ENCODE results near the gene KCND3. TPM values are rescaled to one million over a fixed set of nuclear protein-coding genes. Genes with fewer than 3 reads are reported as not detected.

Gene KCND3
- total RNA-seq, 1 experiment from 2014 or later = not detected

GRCh38 chr1:111784273-111784901 is 205.1 kb downstream of the KCND3 start:
- no peak overlapping the region for H2AFZ ChIP-seq
- ChIA-PET POLR2A (ENCODE audit: unreplicated experiment) (no interaction called here), CTCF (no interaction called here)
- intact Hi-C loops (cut with micrococcal nuclease; ENCODE audit: unreplicated experiment) = no loop called here
- no peak for DNase-seq
- H3K4me1 ChIP-seq (replicated peaks; ENCODE audit: insufficient read depth) = no peaks in the 10 kb centered on the region
- no peak overlapping the region for H3K27ac ChIP-seq
- H4K20me1 ChIP-seq (ENCODE audit: insufficient read depth) = no peaks in the 10 kb centered on the region
- H3K4me2 ChIP-seq = no peak overlapping the region
- H3K4me3 ChIP-seq = no peak overlapping the region
- no TSS peak for BruUV-seq (replicated peaks)
- H3F3A ChIP-seq (ENCODE audit: insufficient read depth, low read depth) = no peaks in the 10 kb centered on the region
- H3K79me2 ChIP-seq (ENCODE audit: low read depth) = no peaks in the 10 kb centered on the region
- H3K9me3 ChIP-seq (ENCODE audit: insufficient read depth, low read depth) = no peaks in the 10 kb centered on the region
- TF ChIP-seq CTCF (conservative IDR thresholded peaks at IDR 0.05) (no peak), EZH2 (IDR thresholded peaks at IDR 0.05; ENCODE audit: low read depth) (no peak)
- H3K9me2 ChIP-seq (ENCODE audit: insufficient read depth) = no peaks in the 10 kb centered on the region
- H3K27me3 ChIP-seq (ENCODE audit: insufficient read depth, low read depth) = peaks cover 93% of the 10 kb centered on the region
- no peaks in the 10 kb centered on the region for H3K36me3 ChIP-seq (ENCODE audit: low read depth)

- Histone ChIP-seq H2AFZ (no peak overlapping the region), H3K27ac (no peak overlapping the region), H3K27me3 (ENCODE audit: insufficient read depth, low read depth) (peaks cover 80% of the 10 kb centered on the region), H3K9me3 (ENCODE audit: insufficient read depth, low read depth) (no peaks in the 10 kb centered on the region), H3K36me3 (ENCODE audit: low read depth) (no peaks in the 10 kb centered on the region), H3K4me1 (replicated peaks; ENCODE audit: insufficient read depth) (no peaks in the 10 kb centered on the region), H3F3A (ENCODE audit: insufficient read depth, low read depth) (no peaks in the 10 kb centered on the region), H3K79me2 (ENCODE audit: low read depth) (no peaks in the 10 kb centered on the region), H3K4me2 (no peak overlapping the region), H3K4me3 (no peak overlapping the region), H4K20me1 (ENCODE audit: insufficient read depth) (no peaks in the 10 kb centered on the region), H3K9me2 (ENCODE audit: insufficient read depth) (no peaks in the 10 kb centered on the region)
- no TSS peak for BruUV-seq (replicated peaks)
- no peak for DNase-seq
- ChIA-PET POLR2A (ENCODE audit: unreplicated experiment) (no interaction called here), CTCF (no interaction called here)
- TF ChIP-seq EZH2 (IDR thresholded peaks at IDR 0.05; ENCODE audit: low read depth) (no peak), CTCF (conservative IDR thresholded peaks at IDR 0.05) (no peak)
- intact Hi-C loops (cut with micrococcal nuclease; ENCODE audit: unreplicated experiment) = no loop called here
Measured at GRCh38 chr1:111779546-111779945, 209.9 kb downstream of the KCND3 start.

GRCh38 chr1:111778541-111779051 is 210.9 kb downstream of the KCND3 start:
- POLR2A ChIA-PET (ENCODE audit: unreplicated experiment) = no interaction called here
- intact Hi-C loops (cut with micrococcal nuclease; ENCODE audit: unreplicated experiment) = no loop called here
- CTCF ChIA-PET = no interaction called here
- Histone ChIP-seq H4K20me1 (ENCODE audit: insufficient read depth) (no peaks in the 10 kb centered on the region), H3K9me2 (ENCODE audit: insufficient read depth) (no peaks in the 10 kb centered on the region), H3K4me2 (no peak overlapping the region), H3K36me3 (ENCODE audit: low read depth) (no peaks in the 10 kb centered on the region), H3K27ac (no peak overlapping the region), H2AFZ (no peak overlapping the region), H3K27me3 (ENCODE audit: insufficient read depth, low read depth) (peaks cover 78% of the 10 kb centered on the region), H3K4me1 (replicated peaks; ENCODE audit: insufficient read depth) (no peaks in the 10 kb centered on the region), H3K9me3 (ENCODE audit: insufficient read depth, low read depth) (no peaks in the 10 kb centered on the region), H3K4me3 (no peak overlapping the region), H3F3A (ENCODE audit: insufficient read depth, low read depth) (no peaks in the 10 kb centered on the region), H3K79me2 (ENCODE audit: low read depth) (no peaks in the 10 kb centered on the region)
- no TSS peak for BruUV-seq (replicated peaks)
- TF ChIP-seq EZH2 (IDR thresholded peaks at IDR 0.05; ENCODE audit: low read depth) = no peak
- TF ChIP-seq CTCF (conservative IDR thresholded peaks at IDR 0.05) = no peak
- DNase-seq = no peak

All from PC-9 (cell line).